HepG2 (cell line): ENCODE results near the gene ARGLU1. TPM values are rescaled to one million over a fixed set of nuclear protein-coding genes. Genes with fewer than 3 reads are reported as not detected.

Source experiments
- CBX5 ChIP-seq: sonication (generic); formaldehyde crosslinking; IDR thresholded peaks from 2 replicates; pipeline ENCODE4 v1.4.0; 2020; ENCODE audit warnings: missing genetic modification reagents, borderline replicate concordance
- DNMT3B ChIP-seq: conservative IDR thresholded peaks from 2 replicates; pipeline ENCODE4 v1.6.1; 2016; ENCODE audit warnings: missing biosample characterization, control low read depth
- FOXC1 ChIP-seq: sonication (generic); formaldehyde crosslinking; IDR thresholded peaks from 2 replicates; pipeline ENCODE4 v1.8.0; 2022; ENCODE audit warnings: mild to moderate bottlenecking, missing genetic modification reagents, borderline replicate concordance
- GATAD2A ChIP-seq: IDR thresholded peaks from 2 replicates; pipeline ENCODE4 v1.6.1; 2016
- HNRNPK ChIP-seq: fragments of 200-400 bp; formaldehyde crosslinking; IDR thresholded peaks from 2 replicates; pipeline ENCODE4 v1.6.1; 2018; ENCODE audit warnings: low read length, low read depth, moderate library complexity, mild to moderate bottlenecking; ENCODE audit not compliant: poor library complexity, severe bottlenecking
- HOXD1 ChIP-seq: sonication (generic); formaldehyde crosslinking; IDR thresholded peaks from 2 replicates; pipeline ENCODE4 v1.5.0; 2020; ENCODE audit warnings: missing genetic modification reagents
- KDM1A ChIP-seq: IDR thresholded peaks from 2 replicates; pipeline ENCODE4 v1.6.1; 2016; ENCODE audit warnings: missing compliant biosample characterization
- PRMT3 ChIP-seq: sonication (generic); formaldehyde crosslinking; IDR thresholded peaks from 2 replicates; pipeline ENCODE4 v1.8.1; 2022; ENCODE audit warnings: low read depth, mild to moderate bottlenecking, moderate library complexity, missing genetic modification reagents, borderline replicate concordance
- REL ChIP-seq: sonication (generic); formaldehyde crosslinking; conservative IDR thresholded peaks from 2 replicates; pipeline ENCODE4 v1.8.0; 2022; ENCODE audit warnings: mild to moderate bottlenecking, missing genetic modification reagents, moderate library complexity
- SKI ChIP-seq: fragments of 450-650 bp; IDR thresholded peaks from one replicate; pipeline ENCODE4 v1.6.1; 2018; ENCODE audit warnings: mild to moderate bottlenecking; ENCODE audit not compliant: partially characterized antibody
- SOX5 ChIP-seq: IDR thresholded peaks from 2 replicates; pipeline ENCODE4 v1.6.1; 2016; ENCODE audit warnings: borderline replicate concordance
- TSC22D2 ChIP-seq: sonication (generic); formaldehyde crosslinking; IDR thresholded peaks from 2 replicates; pipeline ENCODE4 v1.5.1; 2020; ENCODE audit warnings: missing genetic modification reagents, mild to moderate bottlenecking, borderline replicate concordance
- ZBTB21 ChIP-seq: sonication (generic); formaldehyde crosslinking; IDR thresholded peaks from 2 replicates; pipeline ENCODE4 v1.4.0; 2020; ENCODE audit warnings: missing genetic modification reagents
- ZNF431 ChIP-seq: sonication (generic); formaldehyde crosslinking; IDR thresholded peaks from 2 replicates; pipeline ENCODE4 v1.9.0; 2022; ENCODE audit warnings: missing genetic modification reagents, low read depth, mild to moderate bottlenecking, borderline replicate concordance
- ZNF446 ChIP-seq: sonication (generic); formaldehyde crosslinking; IDR thresholded peaks from 2 replicates; pipeline ENCODE4 v1.5.0; 2020; ENCODE audit warnings: mild to moderate bottlenecking, missing genetic modification reagents
- ZNF724P ChIP-seq: sonication (generic); formaldehyde crosslinking; IDR thresholded peaks from 2 replicates; pipeline ENCODE4 v1.8.0; 2022; ENCODE audit warnings: missing genetic modification reagents, borderline replicate concordance
- polyA plus RNA-seq, 8 experiments: library from polyadenylated mRNA; depleted of rRNA in 3 of 8; stranded (reverse) in 7 of 8; unstranded in 1 of 8; fragments of >200 nt; fragmentation: Illumina TruSeq in 4 of 8; extraction: Trizol in 4 of 8; gene quantifications; 2 replicates each; pipeline versions ENCODE4 v1.2.1 to v1.2.3, GENCODE V29; 2011 to 2016; ENCODE audit warnings: low read depth in 4 of 8, missing spikeins in 1 of 8, mixed read lengths in 1 of 8; ENCODE audit not compliant: insufficient read depth in 1 of 8
- total RNA-seq, 5 experiments: library from RNA; depleted of rRNA; stranded (reverse); fragments of >200 nt; fragmentation: Illumina TruSeq; extraction: Trizol; gene quantifications; 2 replicates each; pipeline ENCODE4 v1.2.3, GENCODE V29; 2016; ENCODE audit warnings: low read depth in 1 of 5
- TF ChIP-seq, protein P1 (sequence below), 2 experiments: IDR thresholded peaks; 2 replicates each; pipeline ENCODE4 v1.6.1; 2011 to 2012; ENCODE audit warnings: low read length in 2 of 2, borderline replicate concordance in 1 of 2, low read depth in 1 of 2, mild to moderate bottlenecking in 1 of 2, moderate library complexity in 1 of 2
- TF ChIP-seq, protein P2 (sequence below): sonication (generic); formaldehyde crosslinking; IDR thresholded peaks from 2 replicates; pipeline ENCODE4 v1.5.0; 2020; ENCODE audit warnings: mild to moderate bottlenecking, missing genetic modification reagents, borderline replicate concordance
- TF ChIP-seq, protein P3 (sequence below): IDR thresholded peaks from 2 replicates; pipeline ENCODE4 v1.6.1; 2012; ENCODE audit warnings: inconsistent platforms
- TF ChIP-seq, protein P4 (sequence below): IDR thresholded peaks from 2 replicates; pipeline ENCODE4 v1.6.1; 2016; ENCODE audit warnings: low read depth, borderline replicate concordance

The ARGLU1 gene
- total and polyA plus RNA-seq, 2 of the 13 experiments (the other 11 are each of a cell fraction or from before 2014, with no cell fraction given) = 47.1 to 70.6 TPM

GRCh38 chr13:106591299-106591698 is 23.4 kb upstream of the ARGLU1 start (continued):
- TF ChIP-seq, protein P1, sequence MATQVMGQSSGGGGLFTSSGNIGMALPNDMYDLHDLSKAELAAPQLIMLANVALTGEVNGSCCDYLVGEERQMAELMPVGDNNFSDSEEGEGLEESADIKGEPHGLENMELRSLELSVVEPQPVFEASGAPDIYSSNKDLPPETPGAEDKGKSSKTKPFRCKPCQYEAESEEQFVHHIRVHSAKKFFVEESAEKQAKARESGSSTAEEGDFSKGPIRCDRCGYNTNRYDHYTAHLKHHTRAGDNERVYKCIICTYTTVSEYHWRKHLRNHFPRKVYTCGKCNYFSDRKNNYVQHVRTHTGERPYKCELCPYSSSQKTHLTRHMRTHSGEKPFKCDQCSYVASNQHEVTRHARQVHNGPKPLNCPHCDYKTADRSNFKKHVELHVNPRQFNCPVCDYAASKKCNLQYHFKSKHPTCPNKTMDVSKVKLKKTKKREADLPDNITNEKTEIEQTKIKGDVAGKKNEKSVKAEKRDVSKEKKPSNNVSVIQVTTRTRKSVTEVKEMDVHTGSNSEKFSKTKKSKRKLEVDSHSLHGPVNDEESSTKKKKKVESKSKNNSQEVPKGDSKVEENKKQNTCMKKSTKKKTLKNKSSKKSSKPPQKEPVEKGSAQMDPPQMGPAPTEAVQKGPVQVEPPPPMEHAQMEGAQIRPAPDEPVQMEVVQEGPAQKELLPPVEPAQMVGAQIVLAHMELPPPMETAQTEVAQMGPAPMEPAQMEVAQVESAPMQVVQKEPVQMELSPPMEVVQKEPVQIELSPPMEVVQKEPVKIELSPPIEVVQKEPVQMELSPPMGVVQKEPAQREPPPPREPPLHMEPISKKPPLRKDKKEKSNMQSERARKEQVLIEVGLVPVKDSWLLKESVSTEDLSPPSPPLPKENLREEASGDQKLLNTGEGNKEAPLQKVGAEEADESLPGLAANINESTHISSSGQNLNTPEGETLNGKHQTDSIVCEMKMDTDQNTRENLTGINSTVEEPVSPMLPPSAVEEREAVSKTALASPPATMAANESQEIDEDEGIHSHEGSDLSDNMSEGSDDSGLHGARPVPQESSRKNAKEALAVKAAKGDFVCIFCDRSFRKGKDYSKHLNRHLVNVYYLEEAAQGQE (IDR thresholded peaks at IDR 0.05; ENCODE audit: borderline replicate concordance in 1 of 2, low read depth in 1 of 2, low read length in 2 of 2) = no peak
- TF ChIP-seq, protein P2, sequence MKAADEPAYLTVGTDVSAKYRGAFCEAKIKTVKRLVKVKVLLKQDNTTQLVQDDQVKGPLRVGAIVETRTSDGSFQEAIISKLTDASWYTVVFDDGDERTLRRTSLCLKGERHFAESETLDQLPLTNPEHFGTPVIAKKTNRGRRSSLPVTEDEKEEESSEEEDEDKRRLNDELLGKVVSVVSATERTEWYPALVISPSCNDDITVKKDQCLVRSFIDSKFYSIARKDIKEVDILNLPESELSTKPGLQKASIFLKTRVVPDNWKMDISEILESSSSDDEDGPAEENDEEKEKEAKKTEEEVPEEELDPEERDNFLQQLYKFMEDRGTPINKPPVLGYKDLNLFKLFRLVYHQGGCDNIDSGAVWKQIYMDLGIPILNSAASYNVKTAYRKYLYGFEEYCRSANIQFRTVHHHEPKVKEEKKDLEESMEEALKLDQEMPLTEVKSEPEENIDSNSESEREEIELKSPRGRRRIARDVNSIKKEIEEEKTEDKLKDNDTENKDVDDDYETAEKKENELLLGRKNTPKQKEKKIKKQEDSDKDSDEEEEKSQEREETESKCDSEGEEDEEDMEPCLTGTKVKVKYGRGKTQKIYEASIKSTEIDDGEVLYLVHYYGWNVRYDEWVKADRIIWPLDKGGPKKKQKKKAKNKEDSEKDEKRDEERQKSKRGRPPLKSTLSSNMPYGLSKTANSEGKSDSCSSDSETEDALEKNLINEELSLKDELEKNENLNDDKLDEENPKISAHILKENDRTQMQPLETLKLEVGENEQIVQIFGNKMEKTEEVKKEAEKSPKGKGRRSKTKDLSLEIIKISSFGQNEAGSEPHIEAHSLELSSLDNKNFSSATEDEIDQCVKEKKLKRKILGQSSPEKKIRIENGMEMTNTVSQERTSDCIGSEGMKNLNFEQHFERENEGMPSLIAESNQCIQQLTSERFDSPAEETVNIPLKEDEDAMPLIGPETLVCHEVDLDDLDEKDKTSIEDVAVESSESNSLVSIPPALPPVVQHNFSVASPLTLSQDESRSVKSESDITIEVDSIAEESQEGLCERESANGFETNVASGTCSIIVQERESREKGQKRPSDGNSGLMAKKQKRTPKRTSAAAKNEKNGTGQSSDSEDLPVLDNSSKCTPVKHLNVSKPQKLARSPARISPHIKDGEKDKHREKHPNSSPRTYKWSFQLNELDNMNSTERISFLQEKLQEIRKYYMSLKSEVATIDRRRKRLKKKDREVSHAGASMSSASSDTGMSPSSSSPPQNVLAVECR (CRISPR knock-in tag) = no peak
- TF ChIP-seq ZNF724P (CRISPR knock-in tag) (no peak), GATAD2A (CRISPR knock-in tag) (peak; percentile 56; the same call in 1 of the 2 replicates), CBX5 (no peak), PRMT3 (CRISPR knock-in tag) (no peak), HNRNPK (no peak), ZNF431 (CRISPR knock-in tag) (no peak), KDM1A (CRISPR knock-in tag) (no peak), FOXC1 (CRISPR knock-in tag) (no peak), SOX5 (peak; percentile 49; the same call in 1 of the 2 replicates), HOXD1 (CRISPR knock-in tag) (no peak), REL (CRISPR knock-in tag) (no peak), DNMT3B (CRISPR knock-in tag) (no peak), ZNF446 (CRISPR knock-in tag) (no peak), TSC22D2 (CRISPR knock-in tag) (no peak), ZBTB21 (CRISPR knock-in tag) (no peak), SKI (no peak)
- TF ChIP-seq, protein P3, sequence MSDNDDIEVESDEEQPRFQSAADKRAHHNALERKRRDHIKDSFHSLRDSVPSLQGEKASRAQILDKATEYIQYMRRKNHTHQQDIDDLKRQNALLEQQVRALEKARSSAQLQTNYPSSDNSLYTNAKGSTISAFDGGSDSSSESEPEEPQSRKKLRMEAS = no peak
- TF ChIP-seq, protein P4, sequence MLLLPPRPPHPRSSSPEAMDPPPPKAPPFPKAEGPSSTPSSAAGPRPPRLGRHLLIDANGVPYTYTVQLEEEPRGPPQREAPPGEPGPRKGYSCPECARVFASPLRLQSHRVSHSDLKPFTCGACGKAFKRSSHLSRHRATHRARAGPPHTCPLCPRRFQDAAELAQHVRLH (CRISPR knock-in tag) = no peak
